Measurements from ENCODE around the gene GAS1. TPM values are rescaled to one million over a fixed set of nuclear protein-coding genes. Genes with fewer than 3 reads are reported as not detected.

The GAS1 gene
- total and polyA plus RNA-seq, 2 of the 8 experiments (the other 6 are each of a cell fraction or from before 2014, with no cell fraction given): 2.8 to 5.7 TPM

DNA sequence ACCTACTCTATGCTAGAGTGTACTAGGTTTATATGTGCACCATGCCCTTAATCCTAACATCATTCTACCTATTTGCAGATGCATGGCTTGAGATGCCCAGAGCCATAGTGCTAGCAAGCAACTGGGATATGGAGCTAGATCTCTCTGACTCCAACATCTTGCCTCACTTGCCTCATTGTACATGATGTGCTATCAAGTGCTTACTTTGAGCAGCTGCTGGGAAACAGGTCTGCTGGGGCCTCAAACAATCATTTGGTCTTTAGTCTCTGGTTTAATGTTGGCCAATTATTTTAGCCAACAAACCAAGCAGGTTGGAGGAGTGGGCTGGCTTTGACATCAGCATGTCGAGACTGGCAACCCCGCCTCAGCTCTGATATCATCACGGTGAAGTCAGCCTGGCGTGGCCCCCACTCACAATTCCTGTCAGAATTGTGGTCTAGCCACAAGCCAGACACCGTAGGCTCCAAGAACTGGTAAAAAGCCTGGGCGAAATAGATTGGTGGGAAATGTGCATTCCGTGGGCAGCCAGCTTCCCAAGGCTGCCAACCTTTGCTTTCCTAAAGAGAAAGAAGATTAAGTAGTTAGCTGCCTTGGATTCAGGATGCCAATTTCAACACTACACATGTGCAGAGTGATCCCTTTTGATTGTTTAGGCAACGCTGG lies 21.1 kb upstream of the GAS1 start:
- H3K23me2 ChIP-seq (ENCODE audit: low read depth, low read length): no peaks in the 10 kb centered on the region
- no peak overlapping the region for H3K18ac ChIP-seq (ENCODE audit: extremely low read depth, low read length)
- no peaks in the 10 kb centered on the region for H3K9me3 ChIP-seq (ENCODE audit: insufficient read depth in 2 of 2, low read depth in 1 of 2, low read length in 1 of 2)
- H3K36me3 ChIP-seq (ENCODE audit: control insufficient read depth in 2 of 4, insufficient read depth in 4 of 4, low read length in 3 of 4): no peaks in the 10 kb centered on the region
- no peak overlapping the region for H2BK12ac ChIP-seq (ENCODE audit: low read depth, low read length)
- no peak overlapping the region for H3K4ac ChIP-seq (replicated peaks; ENCODE audit: insufficient read length, low read depth, low read length)
- H2BK120ac ChIP-seq (replicated peaks; ENCODE audit: low read depth, low read length): no peak overlapping the region
- no peak overlapping the region for H2BK5ac ChIP-seq (ENCODE audit: low read depth, low read length)
- H3K14ac ChIP-seq (ENCODE audit: insufficient read length): no peak overlapping the region
- no peak for FAIRE-seq
- ChIA-PET POLR2A (ENCODE audit: partially characterized antibody) (interaction anchor here (1.5 kb wide), 1 partner anchor 22 kb away, joined by 4 read pairs; no protein-coding TSS in a partner anchor), CTCF (ENCODE audit: partially characterized antibody) (interaction anchor here (0.6 to 0.7 kb wide), 2 partner anchors 105 to 481 kb away, joined by 3 to 4 read pairs; no protein-coding TSS in a partner anchor)
- 86% methylated on average over 8 of the region's 8 CpGs; no CpG with 5 or more reads in 1 of the 2 experiments for WGBS, 2 experiments (ENCODE audit: extremely low coverage in 1 of 2, insufficient coverage in 1 of 2, insufficient read length in 1 of 2, insufficient replicate concordance in 2 of 2, low coverage in 1 of 2, low lambda C conversion rate in 2 of 2, missing lambda C conversion rate in 1 of 2)
- no peaks in the 10 kb centered on the region for H3K27me3 ChIP-seq (replicated peaks in 1 of 4; ENCODE audit: control insufficient read depth in 3 of 4, extremely low read depth in 1 of 4, insufficient read depth in 3 of 4, low read length in 3 of 4)
- no peak overlapping the region for H3K27ac ChIP-seq (ENCODE audit: low read depth, low read length)
- H2BK15ac ChIP-seq (ENCODE audit: low read length): no peak overlapping the region
- H3K56ac ChIP-seq (replicated peaks; ENCODE audit: insufficient read length, low read depth, low read length): no peak overlapping the region
- no peak overlapping the region for H3K23ac ChIP-seq (ENCODE audit: insufficient read length)
- H3K79me2 ChIP-seq (ENCODE audit: control insufficient read depth in 1 of 2, insufficient read depth in 2 of 2, low read length in 2 of 2): no peaks in the 10 kb centered on the region
- H4K8ac ChIP-seq (ENCODE audit: extremely low read depth, insufficient read depth, low read length): no peak overlapping the region; the same call in none of the 2 replicates
- H4K91ac ChIP-seq (replicated peaks; ENCODE audit: insufficient read length, low read length): no peak overlapping the region
- H3K9ac ChIP-seq (replicated peaks in 1 of 4; ENCODE audit: extremely low read depth in 1 of 4, low read depth in 3 of 4, low read length in 3 of 4): no peak overlapping the region
- H3K4me3 ChIP-seq (ENCODE audit: extremely low read depth in 1 of 4, insufficient read depth in 2 of 4, low read depth in 3 of 4, low read length in 4 of 4): no peak overlapping the region
- no peak overlapping the region for H2BK20ac ChIP-seq (ENCODE audit: low read length)
- DNase-seq (ENCODE audit: low read depth in 1 of 2, low spot score in 2 of 2): no peak
- H2AK5ac ChIP-seq (ENCODE audit: low read depth, low read length): no peak overlapping the region
- H3K4me2 ChIP-seq (ENCODE audit: insufficient read depth in 1 of 2, low read depth in 2 of 2, low read length in 2 of 2): no peak overlapping the region
- H4K5ac ChIP-seq (ENCODE audit: insufficient read length, low read depth, low read length): no peak overlapping the region
- no peak overlapping the region for H2AFZ ChIP-seq (ENCODE audit: low read length)
- H4K20me1 ChIP-seq (replicated peaks in 1 of 2; ENCODE audit: control insufficient read depth in 1 of 2, insufficient read depth in 2 of 2, low read length in 2 of 2): no peaks in the 10 kb centered on the region
- no peaks in the 10 kb centered on the region for H3K4me1 ChIP-seq (replicated peaks in 1 of 4; ENCODE audit: control insufficient read depth in 3 of 4, insufficient read depth in 4 of 4, low read length in 3 of 4)
- H3K79me1 ChIP-seq (ENCODE audit: low read depth, low read length): no peaks in the 10 kb centered on the region
- TF ChIP-seq, protein P1, sequence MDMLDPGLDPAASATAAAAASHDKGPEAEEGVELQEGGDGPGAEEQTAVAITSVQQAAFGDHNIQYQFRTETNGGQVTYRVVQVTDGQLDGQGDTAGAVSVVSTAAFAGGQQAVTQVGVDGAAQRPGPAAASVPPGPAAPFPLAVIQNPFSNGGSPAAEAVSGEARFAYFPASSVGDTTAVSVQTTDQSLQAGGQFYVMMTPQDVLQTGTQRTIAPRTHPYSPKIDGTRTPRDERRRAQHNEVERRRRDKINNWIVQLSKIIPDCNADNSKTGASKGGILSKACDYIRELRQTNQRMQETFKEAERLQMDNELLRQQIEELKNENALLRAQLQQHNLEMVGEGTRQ (IDR thresholded peaks at IDR 0.05; ENCODE audit: low read length): no peak
- TF ChIP-seq BACH1 (IDR thresholded peaks at IDR 0.05; ENCODE audit: low read length): no peak
- no peak for TF ChIP-seq SAP30 (IDR thresholded peaks at IDR 0.05; ENCODE audit: insufficient read depth, insufficient replicate concordance, low read length)
